Measurements from ENCODE around the gene TBKBP1.

The TBKBP1 gene

DNA sequence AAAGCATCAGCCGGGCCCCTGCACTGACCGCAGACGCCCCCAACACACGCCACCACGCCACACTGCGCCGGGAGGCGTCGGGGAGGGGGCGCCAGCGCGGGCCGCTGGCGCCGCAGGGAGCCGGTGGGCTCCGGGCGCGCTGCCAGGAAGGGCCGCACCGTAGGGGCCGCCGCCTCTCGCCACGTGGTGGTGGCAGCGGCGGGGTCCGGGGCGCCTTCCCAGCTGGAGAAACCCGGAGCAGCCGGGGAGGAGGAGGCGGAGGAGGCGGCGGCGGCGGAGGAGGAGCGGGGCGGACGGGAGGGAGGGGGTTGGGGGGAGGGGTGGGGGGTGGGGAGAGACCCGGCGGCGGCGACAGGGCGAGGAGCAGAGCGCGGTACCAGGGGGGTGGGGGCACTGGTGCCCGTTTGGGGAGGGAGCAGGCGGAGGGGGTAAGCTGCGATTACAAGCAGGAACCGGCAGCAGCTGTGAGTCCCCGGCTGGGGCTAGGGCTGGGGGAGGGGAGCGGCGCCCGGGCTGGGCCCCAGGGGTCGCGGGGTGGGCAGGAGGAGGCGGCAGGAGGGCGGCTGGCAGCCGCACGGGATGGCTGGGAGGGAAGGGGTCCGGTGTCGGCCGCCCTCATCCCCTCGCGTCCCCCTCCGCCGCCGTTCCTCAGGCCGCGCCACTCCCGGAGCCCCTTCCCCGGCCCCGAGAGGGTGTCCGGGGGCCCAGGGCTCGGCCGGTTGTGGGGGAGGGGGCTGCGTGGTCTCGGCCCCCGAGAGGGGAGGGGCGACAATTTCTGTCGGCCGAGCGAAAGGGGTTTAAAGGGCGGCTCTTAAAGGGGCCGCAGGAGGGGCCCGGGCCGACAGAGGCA is at the start of gene TBKBP1:
TBKBP1 (plus strand) TSS at position 431 of the 850 bp plus-strand sequence. CDS start 1,952 bp downstream, outside the sequence.
- DNase-seq: peak in 4 of 6 experiments; percentile 23 to 54 (median 34)

DNA sequence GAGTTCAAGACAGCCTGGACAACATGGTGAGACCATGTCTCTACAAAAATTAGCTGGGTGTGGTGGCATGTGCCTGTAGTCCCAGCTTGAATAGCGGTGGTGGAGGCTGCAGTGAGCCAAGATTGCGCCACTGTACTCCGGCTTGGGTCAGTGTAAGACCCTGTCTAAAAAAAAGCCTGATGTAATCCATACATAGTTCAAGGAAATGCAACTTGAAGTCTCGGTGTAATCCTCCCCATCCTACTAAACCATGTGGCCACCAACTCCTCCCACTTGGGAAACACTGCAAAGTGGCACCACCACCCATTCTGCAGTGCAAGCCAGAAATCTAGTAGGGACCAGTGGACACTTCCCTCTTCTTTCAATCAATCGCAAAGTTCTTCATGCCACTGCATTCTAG is 49.6 kb upstream of the TBKBP1 start:
- DNase-seq: no peak

GRCh38 chr17:47649153-47649971 is 44.6 kb upstream of the TBKBP1 start, which contains the start of gene KPNB1:
TSS of gene KPNB1 (plus strand) at chr17:47649919. CDS start at chr17:47650245, 326 bp downstream.
- DNase-seq: peak; percentile 93 to 97 (median 96)

DNA sequence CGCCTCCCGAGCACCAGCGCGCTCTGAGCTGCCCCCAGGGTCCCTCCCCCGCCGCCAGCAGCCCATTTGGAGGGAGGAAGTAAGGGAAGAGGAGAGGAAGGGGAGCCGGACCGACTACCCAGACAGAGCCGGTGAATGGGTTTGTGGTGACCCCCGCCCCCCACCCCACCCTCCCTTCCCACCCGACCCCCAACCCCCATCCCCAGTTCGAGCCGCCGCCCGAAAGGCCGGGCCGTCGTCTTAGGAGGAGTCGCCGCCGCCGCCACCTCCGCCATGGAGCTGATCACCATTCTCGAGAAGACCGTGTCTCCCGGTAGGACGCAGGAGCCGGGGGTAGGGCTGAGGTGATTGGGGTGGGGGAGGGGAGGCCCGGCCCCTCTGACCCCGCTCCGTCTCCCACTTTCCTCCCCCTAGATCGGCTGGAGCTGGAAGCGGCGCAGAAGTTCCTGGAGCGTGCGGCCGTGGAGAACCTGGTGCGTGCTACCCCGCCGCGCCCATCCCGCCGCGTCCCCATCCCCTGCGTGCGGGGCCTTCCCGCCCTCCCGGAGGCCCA is 43.9 kb upstream of the TBKBP1 start:
- DNase-seq: peak in 3 of 6 experiments; percentile 52 to 86 (median 64)

DNA sequence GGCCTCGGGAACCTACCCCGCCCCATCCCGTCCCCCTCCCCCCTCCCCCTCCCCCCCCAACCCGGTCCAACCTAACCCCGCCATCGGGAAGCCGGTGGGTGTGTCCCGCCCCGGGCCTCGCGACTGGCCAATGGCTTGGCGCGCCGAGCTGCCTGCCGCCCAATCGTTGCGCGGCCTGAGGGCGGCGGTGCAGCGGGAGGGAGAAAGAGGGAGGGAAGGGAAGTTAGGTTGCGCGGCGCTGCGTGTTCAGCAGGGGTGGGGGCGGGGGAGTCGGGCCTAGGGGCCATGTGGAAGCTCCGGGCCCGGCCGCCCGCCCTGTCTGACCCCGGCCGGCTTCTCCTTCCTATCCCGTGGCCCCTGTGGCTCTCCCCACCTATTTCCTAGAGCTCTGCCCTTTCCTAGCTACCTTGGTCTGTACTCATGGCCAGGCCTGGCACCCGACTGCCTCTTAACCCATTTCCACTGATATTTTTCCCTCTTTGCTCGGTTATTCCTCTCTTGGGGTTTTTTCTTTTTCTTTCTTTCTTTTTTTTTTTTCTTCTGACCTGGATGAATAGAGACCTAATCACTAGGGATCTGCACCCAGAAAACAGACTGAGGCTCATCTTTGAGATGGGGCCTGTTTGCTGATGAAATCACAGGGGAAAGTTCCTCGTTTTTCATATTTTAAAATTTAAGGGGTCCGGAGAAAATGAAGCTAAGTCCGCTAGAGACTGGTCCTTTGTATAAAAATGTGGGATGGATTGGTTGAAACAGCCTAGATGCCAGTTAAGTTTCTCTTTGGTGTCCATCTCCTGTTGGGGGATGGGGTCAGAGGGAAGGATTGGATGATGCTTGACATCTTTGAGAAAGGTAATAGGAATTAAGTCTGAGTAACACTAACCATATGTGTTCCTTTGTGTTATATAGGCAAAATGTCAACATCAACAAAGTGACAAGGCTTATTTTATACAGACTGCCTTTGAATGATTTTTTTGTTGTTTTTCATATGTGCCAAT is 43.1 kb upstream of the TBKBP1 start:
- DNase-seq: peak; percentile 80 to 87 (median 84)

DNA sequence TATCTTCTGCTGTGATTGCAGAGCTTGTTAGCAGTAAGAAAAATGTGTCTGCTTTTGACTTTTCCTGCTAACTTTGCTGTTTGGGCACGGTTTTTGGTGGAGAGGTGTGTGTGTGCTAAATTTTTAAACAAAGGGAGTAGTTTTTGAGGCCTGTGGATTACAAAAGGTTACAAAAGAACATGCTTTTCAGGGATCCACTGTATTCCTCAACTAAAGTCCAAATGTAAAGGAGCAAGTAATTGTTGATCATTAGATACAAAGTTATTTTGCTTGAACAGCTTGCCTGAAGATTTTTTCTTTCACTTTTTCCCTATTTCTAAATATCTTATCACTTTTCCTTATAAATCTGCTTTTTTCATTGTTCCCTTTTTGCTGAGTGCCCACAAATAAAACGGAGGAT is 42.3 kb upstream of the TBKBP1 start:
- no peak for DNase-seq

GRCh38 chr17:47652570-47652969 is 41.4 kb upstream of the TBKBP1 start:
- DNase-seq: no peak

DNA sequence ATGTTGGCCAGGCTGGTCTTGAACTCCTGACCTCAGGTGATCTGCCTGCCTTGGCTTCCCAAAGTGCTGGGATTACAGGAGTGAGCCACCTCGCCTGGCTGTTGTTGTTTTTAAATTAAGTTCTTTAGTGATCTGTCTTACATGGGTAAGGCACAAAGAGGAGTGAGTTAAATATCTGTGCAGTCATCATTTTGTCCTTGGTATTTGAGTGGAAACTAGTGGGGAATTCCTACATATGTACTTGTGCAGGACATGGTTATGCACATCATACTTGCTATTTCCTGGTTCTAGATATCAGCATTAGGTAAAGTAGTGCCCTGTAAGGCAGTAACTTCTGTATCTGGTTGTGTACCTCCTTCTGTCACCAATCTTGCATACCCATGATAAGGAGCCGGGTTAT is 40.5 kb upstream of the TBKBP1 start:
- no peak for DNase-seq

- no peak for DNase-seq
Observed at GRCh38 chr17:47654991-47655390, 39.0 kb upstream of the TBKBP1 start.

DNA sequence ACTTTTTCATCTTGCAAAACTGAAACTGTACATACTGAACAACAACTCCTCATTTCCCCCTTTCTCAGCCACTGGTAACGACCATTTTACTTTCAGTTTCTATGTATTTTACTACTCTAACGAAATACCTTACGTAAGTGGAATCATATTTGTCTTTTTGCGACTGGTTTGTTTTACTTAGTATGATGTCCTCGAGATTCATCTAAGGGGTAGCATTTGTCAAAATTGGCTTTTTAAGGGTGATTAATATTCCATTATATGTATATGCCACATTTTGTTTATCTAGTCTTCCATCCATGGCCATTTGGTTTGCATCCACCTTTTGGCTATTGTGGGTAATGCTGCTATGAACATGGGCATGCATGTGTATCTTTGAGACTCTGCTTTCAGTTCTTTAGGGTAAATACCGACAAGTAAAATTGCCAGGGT is 33.9 kb upstream of the TBKBP1 start:
- DNase-seq: peak in 3 of 6 experiments; percentile 62 to 66 (median 62)

GRCh38 chr17:47663912-47664623 is 29.9 kb upstream of the TBKBP1 start:
- DNase-seq: peak; percentile 9 to 65 (median 42)

DNA sequence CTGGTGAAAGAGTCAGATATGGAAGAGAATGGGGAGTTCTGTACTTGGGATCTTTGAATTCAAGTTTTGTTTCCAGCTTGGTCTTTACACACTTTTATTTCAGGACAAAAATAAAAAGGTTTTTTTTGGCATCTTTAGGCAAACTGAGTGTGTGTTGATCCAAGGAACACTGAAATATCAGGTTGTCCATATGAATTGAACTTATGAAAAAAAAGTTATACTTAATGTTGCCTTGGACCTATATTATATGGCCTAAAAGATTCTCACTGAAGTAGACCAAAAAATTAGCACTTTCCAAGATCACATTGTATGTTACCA is 29.4 kb upstream of the TBKBP1 start:
- no peak for DNase-seq

GRCh38 chr17:47665655-47666054 is 28.3 kb upstream of the TBKBP1 start:
- DNase-seq: no peak

DNA sequence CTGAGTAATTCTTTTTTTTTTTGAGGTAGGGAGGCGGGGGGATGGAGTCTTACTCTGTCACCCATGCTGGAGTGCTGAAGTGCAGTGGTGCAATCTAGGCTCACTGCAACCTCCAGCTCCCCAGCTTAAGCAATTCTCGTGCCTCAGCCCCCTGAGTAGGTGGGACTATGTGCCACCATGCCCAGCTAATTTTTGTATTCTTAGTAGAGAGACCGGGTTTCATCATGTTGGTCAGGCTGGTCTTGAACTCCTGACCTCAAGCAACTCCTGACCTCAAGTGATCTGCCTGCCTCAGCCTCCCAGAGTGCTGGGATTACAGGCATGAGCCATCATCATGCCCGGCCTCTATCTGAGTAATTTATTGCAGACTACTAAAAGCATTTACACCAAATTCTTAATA is 24.9 kb upstream of the TBKBP1 start:
- no peak for DNase-seq

DNA sequence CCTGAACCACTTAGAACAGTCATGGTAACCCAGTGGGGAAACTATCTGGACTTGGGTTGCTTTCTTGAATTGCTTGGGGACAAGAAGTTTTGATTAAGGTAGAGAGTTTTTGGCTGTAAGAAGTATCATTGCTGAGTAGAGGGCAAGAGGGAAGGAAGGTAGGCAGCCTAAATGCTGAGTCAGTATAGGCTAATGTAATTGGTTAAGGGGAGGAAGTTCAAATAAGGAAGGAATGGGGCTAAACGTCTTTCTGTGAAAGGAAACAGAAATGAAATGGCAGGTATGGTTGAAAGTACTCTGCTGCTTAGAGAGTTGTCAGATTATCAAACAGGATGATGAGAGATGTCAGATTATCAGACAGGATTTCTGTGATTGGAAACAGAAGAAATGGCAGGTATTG is 23.9 kb upstream of the TBKBP1 start:
- DNase-seq: no peak

- no peak for DNase-seq
Observed at GRCh38 chr17:47674499-47674898, 19.5 kb upstream of the TBKBP1 start.

DNA sequence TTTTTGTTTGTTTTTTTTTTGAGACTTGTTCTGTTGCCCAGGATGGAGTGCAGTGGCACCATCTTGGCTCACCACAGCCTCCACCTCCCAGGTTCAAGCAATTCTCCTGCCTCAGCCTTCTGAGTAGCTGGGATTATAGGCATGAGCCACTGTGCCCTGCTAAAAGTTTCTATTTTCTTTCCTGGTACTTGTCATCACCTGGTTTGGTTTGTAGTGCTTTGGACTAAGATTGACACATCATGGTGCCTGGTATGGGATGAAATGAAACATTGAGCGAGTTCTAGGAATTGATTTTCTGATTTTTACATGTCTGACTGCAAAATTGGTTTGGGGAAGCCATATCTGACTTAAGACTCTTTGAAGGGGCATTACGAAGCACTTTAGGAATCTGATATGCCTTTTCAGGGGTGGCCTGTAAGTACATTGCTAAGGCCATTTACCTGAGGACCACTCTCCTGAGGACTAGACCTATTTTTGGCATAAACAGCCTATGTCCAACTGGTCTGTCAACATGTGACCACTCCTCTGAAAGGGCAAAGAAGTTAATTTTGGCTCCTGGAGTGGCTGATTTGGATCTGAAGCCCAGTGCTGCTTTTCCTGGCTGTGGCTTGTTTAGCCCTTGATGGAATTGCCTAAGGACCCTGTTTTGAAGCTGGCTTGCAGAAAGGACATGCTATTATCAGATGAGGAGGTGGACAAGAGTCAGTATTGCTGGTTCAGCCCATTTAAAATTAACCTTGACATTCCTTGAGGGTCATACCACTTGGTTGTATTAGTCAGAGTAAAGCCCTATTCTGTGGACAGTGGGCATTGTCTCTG is 18.4 kb upstream of the TBKBP1 start:
- no peak for DNase-seq

DNA sequence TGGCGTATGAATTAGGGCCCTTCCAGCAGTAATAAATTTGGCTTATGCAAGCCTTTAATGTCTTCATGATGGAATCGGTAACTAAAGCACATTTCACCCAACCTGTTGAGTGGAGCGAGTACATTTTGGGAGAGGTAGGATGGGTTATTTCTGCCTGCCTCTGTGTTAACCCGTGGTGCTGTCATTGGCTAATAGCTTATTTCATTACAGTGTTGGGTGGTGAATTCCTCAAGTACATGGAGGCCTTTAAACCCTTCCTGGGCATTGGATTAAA is 17.8 kb upstream of the TBKBP1 start:
- no peak for DNase-seq

- no peak for DNase-seq
Observed at GRCh38 chr17:47676510-47677165, 17.3 kb upstream of the TBKBP1 start.

DNA sequence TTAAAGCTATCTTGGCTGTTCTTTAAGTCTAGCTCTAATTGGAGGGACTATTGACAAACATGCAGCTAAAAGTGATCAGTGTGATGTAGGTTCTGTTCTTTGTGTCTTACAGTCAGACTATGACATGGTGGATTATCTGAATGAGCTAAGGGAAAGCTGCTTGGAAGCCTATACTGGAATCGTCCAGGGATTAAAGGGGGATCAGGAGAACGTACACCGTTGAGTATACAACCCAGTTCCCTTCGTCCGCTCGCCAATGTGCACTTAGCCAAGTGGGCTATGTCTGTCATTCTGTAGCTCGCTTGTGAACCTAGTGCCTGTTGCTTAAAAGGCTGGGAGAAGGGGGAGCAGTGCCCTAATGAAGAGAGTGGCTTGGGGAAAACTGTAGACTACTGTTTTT is 15.8 kb upstream of the TBKBP1 start:
- DNase-seq: no peak
